PC-9 (cell line): ENCODE measurements around the gene PIK3R1. TPM values are rescaled to one million over a fixed set of nuclear protein-coding genes. Genes with fewer than 3 reads are reported as not detected.

ENCODE experiments used
- BruUV-seq: library from RNA; stranded (reverse); fragments of 400-500 nt; replicated peaks from 2 replicates; lab custom pipeline; 2021; lab: Mats Ljungman, UMichigan
- CTCF ChIA-PET: fragments of 300-600 bp; sonication (Branson Sonifier 250); formaldehyde crosslinking; loops from one replicate; lab custom pipeline; 2022; ENCODE audit warnings: antibody characterized with exemption; lab: Charles Lee
- POLR2A ChIA-PET: fragments of 300-600 bp; sonication (Branson Sonifier 250); formaldehyde crosslinking; loops from one replicate; lab custom pipeline; 2022; ENCODE audit warnings: antibody characterized with exemption; ENCODE audit not compliant: unreplicated experiment; lab: Charles Lee
- DNase-seq, 2 experiments: peaks; one replicate each; pipeline versions ENCODE4 v3.0.0 to v3.0.0-alpha.2; 2015 to 2022; ENCODE audit warnings: mixed read lengths in 1 of 2
- H2AFZ ChIP-seq: fragments of 200-600 bp; sonication (generic); 2 replicates; pipeline ENCODE4 v1.8.1; 2017; ENCODE audit warnings: antibody characterized with exemption
- H3F3A ChIP-seq: fragments of 200-600 bp; sonication (generic); 2 replicates; pipeline ENCODE4 v1.8.1; 2017; ENCODE audit warnings: antibody characterized with exemption, mild to moderate bottlenecking, low read depth; ENCODE audit not compliant: insufficient read depth
- H3K27ac ChIP-seq: fragments of 200-600 bp; sonication (generic); 2 replicates; pipeline ENCODE4 v1.6.1; 2016; ENCODE audit warnings: mixed run types
- H3K27me3 ChIP-seq: fragments of 200-600 bp; sonication (generic); 2 replicates; pipeline ENCODE4 v1.6.1; 2016; ENCODE audit warnings: low read depth, mixed run types; ENCODE audit not compliant: insufficient read depth
- H3K36me3 ChIP-seq: fragments of 200-600 bp; sonication (generic); 2 replicates; pipeline ENCODE4 v1.6.1; 2016; ENCODE audit warnings: low read depth, mixed run types
- H3K4me1 ChIP-seq: fragments of 200-600 bp; sonication (generic); replicated peaks from 2 replicates; pipeline ENCODE4 v1.6.1; 2016; ENCODE audit warnings: mixed run types; ENCODE audit not compliant: insufficient read depth
- H3K4me2 ChIP-seq: fragments of 200-600 bp; sonication (generic); 2 replicates; pipeline ENCODE4 v1.6.1; 2017; ENCODE audit warnings: mixed run types
- H3K4me3 ChIP-seq: fragments of 200-600 bp; sonication (generic); 2 replicates; pipeline ENCODE4 v1.6.1; 2016; ENCODE audit warnings: mixed run types
- H3K79me2 ChIP-seq: fragments of 200-600 bp; sonication (generic); 2 replicates; pipeline ENCODE4 v1.6.1; 2017; ENCODE audit warnings: low read depth, mixed run types
- H3K9me2 ChIP-seq: fragments of 200-600 bp; sonication (generic); 2 replicates; pipeline ENCODE4 v1.8.1; 2017; ENCODE audit warnings: mild to moderate bottlenecking; ENCODE audit not compliant: insufficient read depth
- H3K9me3 ChIP-seq: fragments of 200-600 bp; sonication (generic); 2 replicates; pipeline ENCODE4 v1.8.1; 2016; ENCODE audit warnings: low read depth; ENCODE audit not compliant: insufficient read depth
- H4K20me1 ChIP-seq: fragments of 200-600 bp; sonication (generic); 2 replicates; pipeline ENCODE4 v1.8.1; 2017; ENCODE audit not compliant: insufficient read depth
- EZH2 ChIP-seq: fragments of 200-600 bp; sonication (generic); IDR thresholded peaks from 2 replicates; pipeline ENCODE4 v1.8.0; 2017; ENCODE audit warnings: antibody characterized with exemption, low read depth
- intact Hi-C: fragments of 100-400 bp; cut with micrococcal nuclease; formaldehyde crosslinking; loops from one replicate; pipeline ENCODE4 v1.10.0; 2022; ENCODE audit not compliant: unreplicated experiment
- total RNA-seq: library from RNA; stranded (reverse); gene quantifications from 2 replicates; pipeline ENCODE4 v1.2.3, GENCODE V29; 2021
- TF ChIP-seq, protein P1 (sequence below): fragments of 200-600 bp; sonication (generic); conservative IDR thresholded peaks from 2 replicates; pipeline ENCODE4 v1.6.1; 2017; ENCODE audit warnings: mixed run types, antibody characterized with exemption, mild to moderate bottlenecking, moderate library complexity

Gene PIK3R1
- total RNA-seq, 1 experiment from 2014 or later = 15.9 TPM

DNA sequence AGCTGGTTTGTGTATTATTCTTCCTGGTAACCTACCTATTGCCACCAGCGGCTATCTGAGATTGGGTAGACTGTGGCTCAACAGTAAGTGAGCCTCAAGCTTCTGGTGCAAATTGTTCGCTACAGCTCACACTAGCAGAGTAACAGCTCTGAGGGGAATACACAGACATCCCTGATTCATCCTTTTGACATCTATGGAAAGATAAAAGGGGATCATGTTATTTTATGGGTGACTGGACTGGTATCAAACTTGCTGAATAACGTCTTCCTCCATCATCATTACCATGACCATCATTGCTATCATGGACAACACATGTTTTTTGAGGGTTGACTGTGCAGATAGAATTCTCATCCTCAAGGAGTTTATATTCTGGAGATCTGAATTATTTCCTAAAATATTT is 129.6 kb downstream of the PIK3R1 start:
- no TSS peak for BruUV-seq
- no peak overlapping the region for H2AFZ ChIP-seq
- H3K27me3 ChIP-seq = no peaks in the 10 kb centered on the region
- ChIA-PET POLR2A (interaction anchor here (0.7 kb wide), 1 partner anchor 18 kb away, joined by 5 read pairs; no protein-coding TSS in a partner anchor), CTCF (no interaction called here)
- H3K4me2 ChIP-seq = peak overlapping the region; percentile 44
- no peaks in the 10 kb centered on the region for H3K79me2 ChIP-seq
- no peak for TF ChIP-seq EZH2
- TF ChIP-seq, protein P1, sequence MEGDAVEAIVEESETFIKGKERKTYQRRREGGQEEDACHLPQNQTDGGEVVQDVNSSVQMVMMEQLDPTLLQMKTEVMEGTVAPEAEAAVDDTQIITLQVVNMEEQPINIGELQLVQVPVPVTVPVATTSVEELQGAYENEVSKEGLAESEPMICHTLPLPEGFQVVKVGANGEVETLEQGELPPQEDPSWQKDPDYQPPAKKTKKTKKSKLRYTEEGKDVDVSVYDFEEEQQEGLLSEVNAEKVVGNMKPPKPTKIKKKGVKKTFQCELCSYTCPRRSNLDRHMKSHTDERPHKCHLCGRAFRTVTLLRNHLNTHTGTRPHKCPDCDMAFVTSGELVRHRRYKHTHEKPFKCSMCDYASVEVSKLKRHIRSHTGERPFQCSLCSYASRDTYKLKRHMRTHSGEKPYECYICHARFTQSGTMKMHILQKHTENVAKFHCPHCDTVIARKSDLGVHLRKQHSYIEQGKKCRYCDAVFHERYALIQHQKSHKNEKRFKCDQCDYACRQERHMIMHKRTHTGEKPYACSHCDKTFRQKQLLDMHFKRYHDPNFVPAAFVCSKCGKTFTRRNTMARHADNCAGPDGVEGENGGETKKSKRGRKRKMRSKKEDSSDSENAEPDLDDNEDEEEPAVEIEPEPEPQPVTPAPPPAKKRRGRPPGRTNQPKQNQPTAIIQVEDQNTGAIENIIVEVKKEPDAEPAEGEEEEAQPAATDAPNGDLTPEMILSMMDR = no peak
- peaks cover 29% of the 10 kb centered on the region for H3K4me1 ChIP-seq
- peaks cover 18% of the 10 kb centered on the region; the same call in 1 of the 2 replicates for H3F3A ChIP-seq
- no peaks in the 10 kb centered on the region for H3K36me3 ChIP-seq
- no peaks in the 10 kb centered on the region for H4K20me1 ChIP-seq
- H3K27ac ChIP-seq = peak overlapping the region; percentile 87
- no peak overlapping the region for H3K4me3 ChIP-seq
- intact Hi-C loops = no loop called here
- 0 out of 2 replicates have a peak, but pooled peaks cover 4% of the 10 kb centered on the region for H3K9me2 ChIP-seq
- DNase-seq = no peak
- H3K9me3 ChIP-seq = peaks cover 5% of the 10 kb centered on the region; the same call in 1 of the 2 replicates

DNA sequence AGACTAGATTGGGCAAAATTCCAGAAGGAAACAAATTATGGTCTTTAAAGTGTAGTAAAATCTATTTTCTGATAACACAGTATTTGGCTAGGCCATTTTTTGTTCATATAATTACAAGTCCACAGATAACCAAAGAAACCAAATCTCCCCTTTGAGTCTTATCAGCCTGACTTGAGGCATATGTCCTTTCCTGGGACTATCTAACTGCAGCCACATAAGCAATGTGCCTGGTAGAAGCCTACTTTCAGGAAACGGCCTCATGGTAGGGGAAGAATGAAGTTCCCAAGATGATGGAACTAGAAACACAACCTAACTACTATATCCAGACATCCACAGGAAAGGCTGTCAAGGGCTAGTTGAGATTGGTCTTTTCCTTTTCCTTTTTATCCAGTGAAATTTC is 130.0 kb downstream of the PIK3R1 start:
- Histone ChIP-seq H3K9me2 (0 out of 2 replicates have a peak, but pooled peaks cover 4% of the 10 kb centered on the region), H3K27ac (peak overlapping the region; percentile 87), H3K27me3 (no peaks in the 10 kb centered on the region), H3K9me3 (peaks cover 5% of the 10 kb centered on the region; the same call in 1 of the 2 replicates), H3K79me2 (no peaks in the 10 kb centered on the region), H4K20me1 (no peaks in the 10 kb centered on the region), H3K4me3 (no peak overlapping the region), H3K4me1 (peaks cover 29% of the 10 kb centered on the region), H3F3A (peaks cover 18% of the 10 kb centered on the region; the same call in 1 of the 2 replicates), H3K4me2 (no peak overlapping the region), H3K36me3 (no peaks in the 10 kb centered on the region), H2AFZ (no peak overlapping the region)
- intact Hi-C loops = no loop called here
- POLR2A ChIA-PET = interaction anchor here (0.7 kb wide), 1 partner anchor 17 kb away, joined by 5 read pairs; no protein-coding TSS in a partner anchor
- no peak for DNase-seq
- BruUV-seq = no TSS peak
- TF ChIP-seq, protein P1 = no peak
- no peak for TF ChIP-seq EZH2
- CTCF ChIA-PET = no interaction called here

DNA sequence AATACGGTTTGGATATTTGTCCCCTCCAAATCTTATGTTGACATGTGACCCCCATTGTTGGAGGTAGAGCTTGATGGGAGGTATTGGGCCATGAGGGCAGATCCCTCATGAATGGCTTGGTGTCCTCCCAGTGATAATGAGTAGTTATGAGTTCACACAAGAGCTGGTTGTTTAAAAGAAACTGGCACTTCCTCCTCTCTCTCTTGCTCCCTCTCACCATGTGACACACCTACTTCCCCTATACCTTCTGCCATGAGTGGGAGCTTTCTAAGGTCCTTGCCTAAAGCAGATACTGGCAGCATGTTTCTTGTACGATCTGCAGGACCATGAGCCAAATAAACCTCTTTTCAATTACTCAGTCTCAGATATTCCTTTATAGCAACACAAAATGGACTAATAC is 132.0 kb downstream of the PIK3R1 start:
- Histone ChIP-seq H3K27ac (no peak overlapping the region), H3K27me3 (no peaks in the 10 kb centered on the region), H3K4me3 (no peak overlapping the region), H3K79me2 (no peaks in the 10 kb centered on the region), H3K9me3 (peaks cover 5% of the 10 kb centered on the region; the same call in 1 of the 2 replicates), H3K9me2 (0 out of 2 replicates have a peak, but pooled peaks cover 4% of the 10 kb centered on the region), H3F3A (peaks cover 18% of the 10 kb centered on the region; the same call in 1 of the 2 replicates), H2AFZ (no peak overlapping the region), H3K4me2 (no peak overlapping the region), H4K20me1 (no peaks in the 10 kb centered on the region), H3K4me1 (peaks cover 29% of the 10 kb centered on the region), H3K36me3 (no peaks in the 10 kb centered on the region)
- CTCF ChIA-PET = no interaction called here
- no peak for DNase-seq
- BruUV-seq = no TSS peak
- TF ChIP-seq EZH2 = no peak
- TF ChIP-seq, protein P1 = no peak
- intact Hi-C loops = no loop called here
- POLR2A ChIA-PET = no interaction called here
